Neural progenitor cell (in vitro differentiated cells): ENCODE results near the gene DIAPH3.

Source experiments
- EZH2 ChIP-seq: fragments of 200-600 bp; sonication (generic); IDR thresholded peaks from 2 replicates; pipeline ENCODE4 v1.6.1; 2017; ENCODE audit warnings: antibody characterized with exemption, mild to moderate bottlenecking, moderate library complexity
- EZH2phosphoT487 ChIP-seq: fragments of 200-600 bp; sonication (generic); IDR thresholded peaks from 2 replicates; pipeline ENCODE4 v1.6.1; 2017; ENCODE audit warnings: antibody characterized with exemption
- TF ChIP-seq, protein P1 (sequence below): fragments of 200-600 bp; sonication (generic); IDR thresholded peaks from 2 replicates; pipeline ENCODE4 v1.5.1; 2017; ENCODE audit warnings: antibody characterized with exemption, mild to moderate bottlenecking

DNA sequence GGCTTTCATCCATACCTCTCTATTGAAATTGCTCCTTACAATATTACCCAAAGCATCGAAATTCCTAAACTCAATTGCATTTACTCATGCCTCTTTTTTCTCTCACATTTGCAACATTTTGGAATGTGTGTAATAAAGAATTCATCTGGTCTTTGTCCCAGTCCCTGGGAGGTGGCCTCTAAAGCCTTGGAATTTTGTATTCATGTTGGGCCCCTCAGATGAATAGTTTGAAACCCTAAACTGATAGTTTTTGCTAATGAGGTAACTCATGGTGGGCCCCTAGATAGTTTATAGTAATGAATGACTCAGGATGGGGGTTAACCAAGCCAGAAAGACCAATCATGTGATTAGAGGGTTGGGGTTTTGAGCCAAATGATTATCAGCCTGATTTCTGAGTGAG, 490.4 kb downstream of the DIAPH3 start:
- TF ChIP-seq, protein P1, sequence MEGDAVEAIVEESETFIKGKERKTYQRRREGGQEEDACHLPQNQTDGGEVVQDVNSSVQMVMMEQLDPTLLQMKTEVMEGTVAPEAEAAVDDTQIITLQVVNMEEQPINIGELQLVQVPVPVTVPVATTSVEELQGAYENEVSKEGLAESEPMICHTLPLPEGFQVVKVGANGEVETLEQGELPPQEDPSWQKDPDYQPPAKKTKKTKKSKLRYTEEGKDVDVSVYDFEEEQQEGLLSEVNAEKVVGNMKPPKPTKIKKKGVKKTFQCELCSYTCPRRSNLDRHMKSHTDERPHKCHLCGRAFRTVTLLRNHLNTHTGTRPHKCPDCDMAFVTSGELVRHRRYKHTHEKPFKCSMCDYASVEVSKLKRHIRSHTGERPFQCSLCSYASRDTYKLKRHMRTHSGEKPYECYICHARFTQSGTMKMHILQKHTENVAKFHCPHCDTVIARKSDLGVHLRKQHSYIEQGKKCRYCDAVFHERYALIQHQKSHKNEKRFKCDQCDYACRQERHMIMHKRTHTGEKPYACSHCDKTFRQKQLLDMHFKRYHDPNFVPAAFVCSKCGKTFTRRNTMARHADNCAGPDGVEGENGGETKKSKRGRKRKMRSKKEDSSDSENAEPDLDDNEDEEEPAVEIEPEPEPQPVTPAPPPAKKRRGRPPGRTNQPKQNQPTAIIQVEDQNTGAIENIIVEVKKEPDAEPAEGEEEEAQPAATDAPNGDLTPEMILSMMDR: no peak
- TF ChIP-seq EZH2 (no peak), EZH2phosphoT487 (no peak)
